Measurements from ENCODE around the gene CYGB.

CYGB gene

GRCh38 chr17:76578376-76578775, 40.9 kb upstream of the CYGB start:
- TF ChIP-seq MAX (IDR thresholded peaks at IDR 0.05) (no peak), TAF1 (IDR thresholded peaks at IDR 0.05; ENCODE audit: low read depth) (no peak), CREB1 (IDR thresholded peaks at IDR 0.05; ENCODE audit: low read depth) (no peak), RAD21 (IDR thresholded peaks at IDR 0.05; ENCODE audit: low read depth) (no peak), USF1 (IDR thresholded peaks at IDR 0.05) (no peak), NFIC (IDR thresholded peaks at IDR 0.05) (no peak), CEBPB (IDR thresholded peaks at IDR 0.05) (no peak), TEAD4 (IDR thresholded peaks at IDR 0.05) (no peak), ZBTB7A (IDR thresholded peaks at IDR 0.05; ENCODE audit: low read depth) (no peak), TCF12 (IDR thresholded peaks at IDR 0.05; ENCODE audit: low read depth) (no peak), FOXM1 (IDR thresholded peaks at IDR 0.05; ENCODE audit: borderline replicate concordance, low read depth) (no peak), EGR1 (IDR thresholded peaks at IDR 0.05) (no peak), YY1 (IDR thresholded peaks at IDR 0.05; ENCODE audit: low read depth) (no peak), EP300 (IDR thresholded peaks at IDR 0.05; ENCODE audit: borderline replicate concordance) (no peak), REST (IDR thresholded peaks at IDR 0.05; ENCODE audit: low read depth) (no peak)

- no peak for TF ChIP-seq EP300 (IDR thresholded peaks at IDR 0.05; ENCODE audit: borderline replicate concordance)
- no peak for TF ChIP-seq TEAD4 (IDR thresholded peaks at IDR 0.05)
- TF ChIP-seq YY1 (IDR thresholded peaks at IDR 0.05; ENCODE audit: low read depth) = no peak
- TF ChIP-seq TAF1 (IDR thresholded peaks at IDR 0.05; ENCODE audit: low read depth) = no peak
- TF ChIP-seq CEBPB (IDR thresholded peaks at IDR 0.05) = no peak
- no peak for TF ChIP-seq TCF12 (IDR thresholded peaks at IDR 0.05; ENCODE audit: low read depth)
- no peak for TF ChIP-seq FOXM1 (IDR thresholded peaks at IDR 0.05; ENCODE audit: borderline replicate concordance, low read depth)
- no peak for TF ChIP-seq USF1 (IDR thresholded peaks at IDR 0.05)
- TF ChIP-seq EGR1 (IDR thresholded peaks at IDR 0.05) = no peak
- TF ChIP-seq RAD21 (IDR thresholded peaks at IDR 0.05; ENCODE audit: low read depth) = no peak
- TF ChIP-seq REST (IDR thresholded peaks at IDR 0.05; ENCODE audit: low read depth) = no peak
- TF ChIP-seq MAX (IDR thresholded peaks at IDR 0.05) = no peak
- TF ChIP-seq NFIC (IDR thresholded peaks at IDR 0.05) = no peak
- no peak for TF ChIP-seq CREB1 (IDR thresholded peaks at IDR 0.05; ENCODE audit: low read depth)
- TF ChIP-seq ZBTB7A (IDR thresholded peaks at IDR 0.05; ENCODE audit: low read depth) = no peak
These were observed 40.4 kb upstream of the CYGB start for GRCh38 chr17:76577876-76578275.

- TF ChIP-seq TCF12 (IDR thresholded peaks at IDR 0.05; ENCODE audit: low read depth) (no peak), CEBPB (IDR thresholded peaks at IDR 0.05) (no peak), MAX (IDR thresholded peaks at IDR 0.05) (no peak), RAD21 (IDR thresholded peaks at IDR 0.05; ENCODE audit: low read depth) (no peak), EP300 (IDR thresholded peaks at IDR 0.05; ENCODE audit: borderline replicate concordance) (no peak), FOXM1 (IDR thresholded peaks at IDR 0.05; ENCODE audit: borderline replicate concordance, low read depth) (no peak), REST (IDR thresholded peaks at IDR 0.05; ENCODE audit: low read depth) (no peak), CREB1 (IDR thresholded peaks at IDR 0.05; ENCODE audit: low read depth) (no peak), YY1 (IDR thresholded peaks at IDR 0.05; ENCODE audit: low read depth) (no peak), EGR1 (IDR thresholded peaks at IDR 0.05) (no peak)
These were observed 38.7 kb upstream of the CYGB start for GRCh38 chr17:76576189-76576588.

GRCh38 chr17:76575570-76575969, 38.1 kb upstream of the CYGB start:
- TF ChIP-seq RAD21 (IDR thresholded peaks at IDR 0.05; ENCODE audit: low read depth) (no peak), TCF12 (IDR thresholded peaks at IDR 0.05; ENCODE audit: low read depth) (no peak), FOXM1 (IDR thresholded peaks at IDR 0.05; ENCODE audit: borderline replicate concordance, low read depth) (no peak), USF1 (IDR thresholded peaks at IDR 0.05) (no peak), YY1 (IDR thresholded peaks at IDR 0.05; ENCODE audit: low read depth) (no peak), TEAD4 (IDR thresholded peaks at IDR 0.05) (no peak), MAX (IDR thresholded peaks at IDR 0.05) (no peak), TAF1 (IDR thresholded peaks at IDR 0.05; ENCODE audit: low read depth) (no peak), EP300 (IDR thresholded peaks at IDR 0.05; ENCODE audit: borderline replicate concordance) (no peak), CEBPB (IDR thresholded peaks at IDR 0.05) (no peak), NFIC (IDR thresholded peaks at IDR 0.05) (no peak), EGR1 (IDR thresholded peaks at IDR 0.05) (no peak)
